DOHH2 (cell line): ENCODE measurements around the gene SUPT5H.
"Not testable (repeated sequence)": the region's sequence is repeated elsewhere in the genome, so short reads cannot be mapped to it uniquely, and the experiment has no call there.

Experiments
- H3F3A ChIP-seq: fragments of 200-600 bp; sonication (generic), shearing (Covaris generic); 2 replicates; pipeline ENCODE4 v1.6.0; 2016; ENCODE audit warnings: antibody characterized with exemption, mild to moderate bottlenecking; ENCODE audit not compliant: control insufficient read depth, insufficient read depth
- H3K27ac ChIP-seq: fragments of 200-600 bp; sonication (generic); 2 replicates; pipeline ENCODE4 v1.5.1; 2014; ENCODE audit warnings: low read depth, mild to moderate bottlenecking, low read length, moderate library complexity
- H3K27me3 ChIP-seq: fragments of 200-600 bp; sonication (generic); 2 replicates; pipeline ENCODE4 v1.6.1; 2014; ENCODE audit warnings: mild to moderate bottlenecking, low read length, mixed read lengths; ENCODE audit not compliant: control insufficient read depth
- H3K36me3 ChIP-seq: fragments of 200-600 bp; sonication (generic); 2 replicates; pipeline ENCODE4 v1.6.1; 2014; ENCODE audit warnings: mild to moderate bottlenecking, low read length, moderate library complexity, mixed read lengths; ENCODE audit not compliant: control insufficient read depth
- H3K4me1 ChIP-seq: fragments of 200-600 bp; sonication (generic); 2 replicates; pipeline ENCODE4 v1.6.1; 2014; ENCODE audit warnings: mild to moderate bottlenecking, low read length, mixed read lengths; ENCODE audit not compliant: control insufficient read depth
- H3K4me2 ChIP-seq: fragments of 200-600 bp; sonication (generic); 2 replicates; pipeline ENCODE4 v1.6.0; 2014; ENCODE audit warnings: mild to moderate bottlenecking, low read length, moderate library complexity
- H3K4me3 ChIP-seq: fragments of 200-600 bp; sonication (generic); 2 replicates; pipeline ENCODE4 v1.5.1; 2014; ENCODE audit warnings: mild to moderate bottlenecking, low read length, mixed read lengths
- H3K79me2 ChIP-seq: fragments of 200-600 bp; sonication (generic); 2 replicates; pipeline ENCODE4 v1.6.1; 2014; ENCODE audit warnings: mild to moderate bottlenecking, low read length, mixed read lengths; ENCODE audit not compliant: control insufficient read depth
- H3K9me2 ChIP-seq: fragments of 200-600 bp; sonication (generic); replicated peaks from 2 replicates; pipeline ENCODE4 v1.6.1; 2014; ENCODE audit warnings: mild to moderate bottlenecking, low read length, mixed read lengths; ENCODE audit not compliant: control insufficient read depth
- H3K9me3 ChIP-seq: fragments of 200-600 bp; sonication (generic); 2 replicates; pipeline ENCODE4 v1.6.1; 2014; ENCODE audit warnings: antibody characterized with exemption, low read length, mixed read lengths; ENCODE audit not compliant: control insufficient read depth, insufficient read depth
- H4K20me1 ChIP-seq: fragments of 200-600 bp; sonication (generic); 2 replicates; pipeline ENCODE4 v1.6.0; 2014; ENCODE audit warnings: low read depth, mild to moderate bottlenecking, antibody characterized with exemption, low read length, moderate library complexity; ENCODE audit not compliant: control insufficient read depth, insufficient read depth
- EZH2phosphoT487 ChIP-seq: fragments of 200-600 bp; sonication (generic); IDR thresholded peaks from 2 replicates; pipeline ENCODE4 v1.6.1; 2017; ENCODE audit warnings: borderline replicate concordance, mild to moderate bottlenecking, antibody characterized with exemption, low read length, moderate library complexity, mixed read lengths
- TF ChIP-seq, protein P1 (sequence below): fragments of 200-600 bp; sonication (generic); IDR thresholded peaks from one replicate; pipeline ENCODE4 v1.5.1; 2014; ENCODE audit warnings: antibody characterized with exemption, mild to moderate bottlenecking, low read depth, low read length; ENCODE audit not compliant: poor library complexity, severe bottlenecking

SUPT5H gene

DNA sequence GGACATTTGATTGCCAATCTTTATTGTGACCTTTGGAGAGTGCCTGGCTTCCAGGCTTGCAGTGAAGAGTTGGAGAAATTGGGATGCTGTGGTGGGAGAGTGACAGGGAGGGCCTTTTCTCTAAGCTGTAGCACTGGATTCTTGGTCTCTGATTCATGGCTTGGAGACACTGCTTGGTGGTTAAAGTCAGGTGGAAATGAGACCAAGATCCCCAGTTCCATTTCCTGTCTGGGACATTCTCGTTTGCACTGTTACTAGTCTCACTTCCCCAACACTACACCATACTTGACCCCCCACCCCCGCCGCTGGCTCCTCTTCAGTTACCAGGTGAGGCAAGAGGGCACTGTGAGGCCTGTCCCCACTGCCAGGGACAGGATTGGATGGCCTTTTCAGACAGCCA is 2.9 kb downstream of the SUPT5H start:
- Histone ChIP-seq H3K27ac (0 out of 2 replicates have a peak overlapping the region, but pooled peaks have one; percentile 21), H3K9me3 (no peaks in the 10 kb centered on the region), H3F3A (peaks cover 3% of the 10 kb centered on the region), H3K36me3 (peaks cover 75% of the 10 kb centered on the region), H3K4me2 (peak overlapping the region; percentile 77), H3K79me2 (peaks cover 92% of the 10 kb centered on the region), H3K9me2 (no peaks in the 10 kb centered on the region), H4K20me1 (0 out of 2 replicates have a peak, but pooled peaks cover 7% of the 10 kb centered on the region), H3K4me1 (peaks cover 48% of the 10 kb centered on the region), H3K27me3 (no peaks in the 10 kb centered on the region), H3K4me3 (peak overlapping the region; percentile 100)
- no peak for TF ChIP-seq EZH2phosphoT487
- TF ChIP-seq, protein P1, sequence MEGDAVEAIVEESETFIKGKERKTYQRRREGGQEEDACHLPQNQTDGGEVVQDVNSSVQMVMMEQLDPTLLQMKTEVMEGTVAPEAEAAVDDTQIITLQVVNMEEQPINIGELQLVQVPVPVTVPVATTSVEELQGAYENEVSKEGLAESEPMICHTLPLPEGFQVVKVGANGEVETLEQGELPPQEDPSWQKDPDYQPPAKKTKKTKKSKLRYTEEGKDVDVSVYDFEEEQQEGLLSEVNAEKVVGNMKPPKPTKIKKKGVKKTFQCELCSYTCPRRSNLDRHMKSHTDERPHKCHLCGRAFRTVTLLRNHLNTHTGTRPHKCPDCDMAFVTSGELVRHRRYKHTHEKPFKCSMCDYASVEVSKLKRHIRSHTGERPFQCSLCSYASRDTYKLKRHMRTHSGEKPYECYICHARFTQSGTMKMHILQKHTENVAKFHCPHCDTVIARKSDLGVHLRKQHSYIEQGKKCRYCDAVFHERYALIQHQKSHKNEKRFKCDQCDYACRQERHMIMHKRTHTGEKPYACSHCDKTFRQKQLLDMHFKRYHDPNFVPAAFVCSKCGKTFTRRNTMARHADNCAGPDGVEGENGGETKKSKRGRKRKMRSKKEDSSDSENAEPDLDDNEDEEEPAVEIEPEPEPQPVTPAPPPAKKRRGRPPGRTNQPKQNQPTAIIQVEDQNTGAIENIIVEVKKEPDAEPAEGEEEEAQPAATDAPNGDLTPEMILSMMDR = no peak

DNA sequence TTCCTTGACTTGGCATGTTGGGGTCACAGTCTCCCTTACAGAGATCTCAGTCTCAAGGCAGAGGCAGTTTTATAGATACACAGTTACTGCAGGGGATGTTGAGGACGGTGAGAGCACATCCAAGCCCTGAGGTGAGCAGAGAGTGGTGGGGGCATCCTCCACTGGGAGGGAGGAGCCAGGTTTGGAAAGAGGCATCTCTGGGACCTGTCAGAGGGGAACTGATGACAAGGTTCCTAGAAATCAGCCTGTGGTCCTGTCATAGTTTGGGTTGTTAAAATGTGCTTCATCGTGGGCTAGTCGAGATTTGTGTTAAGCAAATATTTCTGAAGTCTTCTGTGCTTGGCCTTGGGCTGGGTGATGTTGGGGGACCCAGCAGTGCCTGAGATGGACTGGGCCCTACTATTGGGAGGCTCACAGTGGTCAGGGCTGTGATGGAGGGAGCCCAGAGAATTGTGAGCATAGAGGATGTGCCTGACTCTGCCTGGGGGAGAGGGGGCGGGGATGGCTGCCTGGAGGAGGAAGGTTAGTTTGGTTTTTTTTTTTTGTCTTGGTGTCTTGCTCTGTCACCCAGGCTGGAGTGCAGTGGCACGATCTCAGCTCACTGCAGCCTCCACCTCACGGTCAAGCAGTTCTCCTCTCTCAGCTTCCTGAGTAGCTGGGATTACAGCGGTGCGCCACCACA is 3.9 kb downstream of the SUPT5H start:
- H3K4me1 ChIP-seq = peaks cover 45% of the 10 kb centered on the region
- peak overlapping the region; percentile 77 for H3K4me2 ChIP-seq
- H3K9me3 ChIP-seq = no peaks in the 10 kb centered on the region
- no peak for TF ChIP-seq EZH2phosphoT487
- TF ChIP-seq, protein P1 = no peak
- H3K27me3 ChIP-seq = no peaks in the 10 kb centered on the region
- peaks cover 81% of the 10 kb centered on the region for H3K36me3 ChIP-seq
- no peak overlapping the region; the same call in 1 of the 2 replicates for H3K4me3 ChIP-seq
- no peaks in the 10 kb centered on the region for H3K9me2 ChIP-seq
- no peak overlapping the region for H3K27ac ChIP-seq
- 0 out of 2 replicates have a peak, but pooled peaks cover 7% of the 10 kb centered on the region for H4K20me1 ChIP-seq
- H3K79me2 ChIP-seq = peaks cover 98% of the 10 kb centered on the region
- peaks cover 3% of the 10 kb centered on the region; the same call in 1 of the 2 replicates for H3F3A ChIP-seq

DNA sequence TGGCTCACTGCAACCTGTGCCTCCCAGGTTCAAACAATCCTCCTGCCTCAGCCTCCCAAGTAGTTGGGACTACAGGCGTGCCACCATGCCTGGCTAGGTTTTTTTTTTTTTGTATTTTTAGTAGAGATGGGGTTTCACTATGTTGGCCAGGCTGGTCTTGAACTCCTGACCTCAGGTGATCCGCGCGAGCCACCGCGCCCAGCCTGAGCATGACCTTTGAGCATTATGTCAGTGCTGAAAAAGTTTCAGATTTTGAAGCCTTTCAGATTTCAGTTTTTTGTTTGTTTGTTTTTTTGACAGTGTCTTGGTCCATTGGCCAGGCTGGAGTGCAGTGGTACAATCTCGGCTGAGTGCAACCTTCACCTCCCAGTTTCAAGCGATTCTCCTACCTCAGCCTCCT is 5.9 kb downstream of the SUPT5H start:
- not testable (repeated sequence) for H3F3A ChIP-seq, H3K4me2 ChIP-seq, H3K27me3 ChIP-seq, H3K9me3 ChIP-seq, H3K4me3 ChIP-seq, H3K9me2 ChIP-seq, H3K27ac ChIP-seq, H4K20me1 ChIP-seq
- Histone ChIP-seq H3K79me2 (peaks cover 89% of the 10 kb centered on the region), H3K36me3 (peaks cover 71% of the 10 kb centered on the region), H3K4me1 (peaks cover 44% of the 10 kb centered on the region)

DNA sequence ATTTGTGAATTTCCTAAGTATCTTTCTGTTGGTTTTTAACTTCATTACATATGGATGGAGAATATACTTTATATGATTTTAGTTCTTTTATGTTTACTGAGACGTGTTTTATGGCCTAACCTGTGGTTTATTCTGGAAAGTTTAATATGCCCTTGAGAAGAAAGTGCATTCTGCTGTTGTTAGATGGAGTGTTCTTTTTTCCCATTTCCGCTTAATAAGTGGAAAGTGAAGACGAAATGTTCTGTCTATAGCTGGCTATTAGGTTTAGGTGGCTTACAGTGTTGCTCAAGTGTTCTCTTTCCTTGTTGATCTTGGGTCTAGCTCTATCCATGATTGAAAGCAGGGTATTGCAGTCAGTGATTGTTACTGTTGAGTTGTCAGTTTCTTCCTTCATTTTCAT is 18.0 kb downstream of the SUPT5H start:
- Histone ChIP-seq H3F3A (no peaks in the 10 kb centered on the region), H3K36me3 (peaks cover 76% of the 10 kb centered on the region), H3K9me2 (no peaks in the 10 kb centered on the region), H3K79me2 (no peaks in the 10 kb centered on the region; the same call in 1 of the 2 replicates), H3K4me3 (no peak overlapping the region), H3K27me3 (no peaks in the 10 kb centered on the region), H3K4me2 (no peak overlapping the region), H4K20me1 (no peaks in the 10 kb centered on the region), H3K4me1 (no peaks in the 10 kb centered on the region), H3K27ac (no peak overlapping the region), H3K9me3 (no peaks in the 10 kb centered on the region)
- TF ChIP-seq, protein P1 = no peak
- no peak for TF ChIP-seq EZH2phosphoT487
